GM21786 (cell line): Measurements from ENCODE around the gene FOLR3.
"Not testable (repeated sequence)": the region's sequence is repeated elsewhere in the genome, so short reads cannot be mapped to it uniquely, and the experiment has no call there.

Experiments used
- ATAC-seq: cut with Tn5 transposase; IDR thresholded peaks from one replicate; pipeline ENCODE4 v1.9.1; 2021; ENCODE audit not compliant: unreplicated experiment

Gene FOLR3

DNA sequence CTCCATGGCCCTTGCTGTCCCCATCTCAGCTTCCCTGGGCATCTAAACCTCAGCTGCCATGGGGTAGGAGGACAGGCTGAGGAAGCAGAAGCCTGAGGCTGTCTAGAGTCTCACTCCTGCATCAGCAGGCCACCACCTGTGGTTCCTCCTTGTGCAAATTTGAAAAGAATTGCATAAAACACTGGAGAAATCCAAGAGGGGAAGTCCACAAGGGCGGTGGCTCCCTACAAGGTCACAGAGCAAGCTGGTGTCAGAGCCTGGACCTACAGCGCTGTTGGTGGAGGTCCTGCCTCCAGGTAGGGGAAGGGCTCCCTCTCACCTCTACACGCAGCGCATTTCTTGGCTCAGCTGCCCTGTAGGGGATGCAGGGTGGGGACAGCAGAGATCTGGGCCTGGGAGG is at the start of gene FOLR3:
FOLR3 (plus strand) TSS at position 253 of the 400 bp plus-strand sequence. CDS start 228 bp downstream, outside the sequence.
- not testable (repeated sequence) for ATAC-seq

DNA sequence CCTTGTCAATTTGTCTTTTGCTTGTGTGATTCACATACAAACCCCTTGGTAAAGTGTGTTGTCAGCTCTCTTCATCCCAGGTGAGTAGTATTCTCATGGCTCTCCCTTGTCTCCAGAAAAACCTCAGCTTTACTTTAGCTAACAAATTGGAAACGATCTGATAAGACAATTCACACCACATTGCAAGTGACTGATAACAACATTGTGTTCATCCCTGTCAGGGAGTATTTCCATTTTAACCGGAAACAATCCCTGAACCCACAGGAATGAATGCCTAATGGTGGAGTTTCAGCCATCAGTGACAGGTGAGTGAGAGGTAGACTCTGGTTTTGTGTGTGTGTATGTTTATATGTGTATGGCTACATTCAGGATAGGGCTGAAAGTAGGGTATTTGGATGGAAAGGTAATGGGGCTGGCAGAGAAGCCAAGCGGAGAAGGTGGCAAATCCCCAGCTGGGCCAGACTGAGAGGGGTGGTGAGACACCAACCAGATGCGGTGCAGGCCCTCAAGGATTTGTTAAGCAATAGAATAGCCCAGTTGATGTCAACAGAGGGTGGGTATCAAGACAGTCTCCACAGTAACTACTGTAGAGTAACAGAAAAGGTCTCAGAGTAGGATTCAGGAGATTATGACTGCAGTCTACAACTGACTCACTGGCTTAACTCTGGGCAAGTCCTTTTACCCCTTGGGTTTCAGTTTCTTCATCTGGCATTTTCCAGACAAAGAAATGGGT is 47.3 kb upstream of the FOLR3 start:
- ATAC-seq: no peak

DNA sequence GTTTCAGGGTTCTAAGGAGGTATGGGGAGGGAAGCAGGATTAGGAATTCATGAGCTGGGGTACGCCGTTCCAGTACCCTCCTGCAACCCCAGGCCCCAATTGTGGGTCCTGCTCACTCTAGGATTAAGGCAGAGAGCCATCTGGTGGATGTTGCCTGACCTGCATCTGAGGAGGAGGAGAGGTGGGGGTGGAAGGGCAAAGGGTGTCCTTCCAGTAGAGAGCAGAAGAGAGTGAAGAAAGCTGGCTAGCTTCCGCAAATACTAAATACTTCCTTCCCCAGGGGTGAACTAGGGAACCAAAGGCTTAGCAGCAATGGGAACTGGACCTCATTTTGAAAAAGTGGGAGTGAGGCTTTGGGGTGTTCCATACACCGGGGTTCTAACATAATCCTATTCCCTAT is 44.2 kb upstream of the FOLR3 start:
- peak; percentile 53 for ATAC-seq

DNA sequence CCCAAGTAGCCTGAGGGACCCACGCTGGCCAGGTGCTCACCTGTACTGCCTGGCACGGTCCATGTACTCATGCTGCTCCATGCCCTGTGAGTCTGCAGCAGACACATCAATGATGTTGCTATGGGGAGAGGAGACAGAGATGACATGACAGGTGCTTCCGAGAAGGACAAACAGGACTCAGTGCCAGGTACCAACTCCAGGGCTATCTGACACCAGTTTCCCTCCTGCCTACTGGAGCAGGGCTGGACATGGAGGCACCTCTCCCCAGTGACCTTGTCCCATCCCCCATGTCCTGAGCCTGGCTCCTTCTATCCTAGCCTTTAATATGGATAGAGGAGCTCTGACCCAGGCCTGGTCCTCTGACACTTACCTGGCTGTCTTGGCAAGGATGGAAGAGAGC is 36.8 kb upstream of the FOLR3 start:
- no peak for ATAC-seq

DNA sequence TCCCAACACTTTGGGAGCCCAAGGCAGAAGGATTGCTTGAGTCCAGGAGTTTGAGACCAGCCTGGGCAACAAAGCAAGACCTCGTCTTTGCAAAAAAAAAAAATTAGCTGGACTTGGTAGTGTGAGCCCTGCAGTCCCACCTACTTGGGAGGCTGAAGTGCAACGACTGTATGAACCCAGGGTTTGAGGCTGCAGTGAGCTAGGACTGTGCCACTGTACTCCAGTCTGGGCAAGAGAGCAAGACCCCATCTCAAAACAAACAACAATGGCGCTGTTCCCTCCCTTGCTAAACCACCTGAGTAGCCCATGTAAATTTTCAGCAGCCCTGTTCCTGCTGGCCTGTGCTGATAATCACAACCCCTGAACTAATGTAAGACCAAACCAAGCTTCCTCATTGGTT is 35.5 kb upstream of the FOLR3 start:
- no peak for ATAC-seq

DNA sequence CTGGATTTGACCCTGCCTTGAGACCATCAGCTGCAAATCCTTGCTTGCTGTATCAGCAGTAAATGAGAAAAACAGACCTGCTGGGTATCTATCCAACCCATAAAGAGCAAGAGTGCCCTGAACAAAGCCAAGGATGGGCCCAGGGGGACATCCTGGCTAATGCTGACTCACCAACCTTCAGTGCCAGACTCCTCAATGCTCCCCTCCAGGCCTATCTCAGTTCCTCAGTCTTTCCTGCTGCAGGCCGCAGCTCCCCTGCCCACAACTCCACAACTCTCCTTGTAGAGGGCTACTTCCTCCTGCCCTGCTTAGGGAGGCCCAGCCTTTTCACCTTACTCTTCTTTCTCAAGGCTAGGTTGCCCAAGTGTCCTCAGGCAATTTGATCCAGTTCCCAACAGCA is 35.1 kb upstream of the FOLR3 start:
- no peak for ATAC-seq

DNA sequence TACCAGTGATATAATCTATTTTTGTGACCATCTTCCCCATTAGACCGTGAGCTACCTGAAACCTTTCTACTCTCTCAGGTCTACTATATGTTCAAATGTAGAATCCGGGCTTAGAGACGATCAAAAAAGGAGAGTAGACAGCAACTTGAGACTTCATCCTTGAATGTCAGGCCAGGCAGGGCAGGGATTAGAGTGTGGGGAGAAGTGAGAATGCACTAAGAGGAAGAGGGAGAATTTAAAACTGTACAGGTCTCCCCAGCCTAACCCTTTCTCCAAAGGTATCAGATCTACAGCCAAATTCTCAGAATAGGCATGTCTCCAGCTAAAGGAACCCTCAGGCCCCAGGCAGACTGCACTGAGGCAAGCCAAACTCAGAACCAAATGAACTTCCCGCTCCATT is 33.4 kb upstream of the FOLR3 start:
- ATAC-seq: no peak

DNA sequence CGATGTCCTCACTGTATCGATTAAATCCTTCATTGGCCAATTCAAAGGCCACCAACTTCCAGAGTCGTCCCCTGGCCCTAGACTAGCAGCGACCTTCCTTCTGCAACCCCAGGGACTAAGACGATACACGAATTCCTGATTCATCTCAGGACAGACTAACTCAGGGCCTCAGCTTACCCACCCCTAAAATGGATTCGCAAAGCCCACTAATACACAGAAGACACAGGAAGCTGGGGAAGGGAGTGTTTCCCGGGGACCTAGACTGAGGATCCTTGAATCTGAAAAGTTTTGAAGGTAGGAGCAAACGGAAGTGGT is 32.9 kb upstream of the FOLR3 start:
- no peak for ATAC-seq

DNA sequence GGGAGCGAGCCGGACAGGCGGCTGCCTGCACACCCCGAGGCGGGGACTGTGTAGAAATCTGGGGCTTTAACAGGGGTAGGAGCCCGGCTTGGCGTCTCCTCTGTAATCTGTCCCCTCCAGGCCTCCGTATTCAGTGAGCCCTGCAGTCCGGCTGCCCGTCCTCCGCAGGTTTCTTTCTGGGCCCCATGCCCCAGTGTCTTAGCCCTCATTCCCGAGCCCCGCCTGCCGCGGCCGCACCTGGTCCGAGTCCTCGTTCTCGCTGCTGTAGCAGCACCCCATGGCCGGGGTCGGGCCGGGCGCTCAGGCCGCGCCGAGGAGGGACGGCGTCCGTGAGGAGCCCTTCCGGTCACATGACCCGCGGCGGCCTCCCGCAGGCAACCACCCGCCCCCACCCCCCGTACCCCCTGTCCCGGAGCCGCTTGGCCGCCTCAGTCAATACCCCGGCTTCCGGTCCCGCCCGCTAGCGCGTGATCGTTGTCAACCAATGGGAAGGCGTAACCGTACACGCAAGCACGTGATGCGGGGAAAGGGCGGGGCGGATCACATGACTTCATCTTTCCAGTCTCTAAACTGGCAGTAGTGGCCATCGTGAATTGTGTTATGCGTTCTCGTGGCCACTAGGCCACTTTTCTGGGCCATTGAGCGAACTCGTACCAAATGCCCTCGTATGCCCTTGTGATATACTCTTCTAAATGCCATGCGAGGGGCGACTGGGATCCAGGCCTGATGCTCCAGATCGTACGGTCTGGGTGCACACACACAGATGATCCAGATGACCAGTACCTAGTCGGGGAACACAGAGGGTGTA is 32.4 kb upstream of the FOLR3 start, which contains the start of gene LAMTOR1:
LAMTOR1 (minus strand) TSS at position 352 of the 808 bp plus-strand sequence; CDS start at position 279, 73 bp downstream.
- peak; percentile 87 for ATAC-seq

DNA sequence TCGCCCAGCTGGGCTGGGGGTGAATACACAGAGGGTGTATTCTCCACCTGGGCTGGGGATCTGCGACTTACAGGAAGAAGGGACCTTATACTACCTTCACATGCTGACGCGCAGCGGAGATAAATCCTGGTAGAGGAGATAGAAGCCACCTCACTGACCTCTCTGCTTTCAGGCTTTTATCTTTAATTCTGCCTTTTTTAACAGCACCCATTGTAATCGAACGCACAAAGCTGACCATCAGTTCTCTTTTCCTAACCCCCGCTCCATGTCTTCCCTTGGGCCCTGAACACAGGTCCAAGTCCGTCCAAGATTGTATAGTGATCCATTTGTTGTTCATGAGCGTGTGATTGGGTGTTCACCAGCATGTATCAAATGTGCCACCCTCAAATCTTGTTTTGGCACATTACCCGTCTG is 31.8 kb upstream of the FOLR3 start:
- ATAC-seq: no peak

DNA sequence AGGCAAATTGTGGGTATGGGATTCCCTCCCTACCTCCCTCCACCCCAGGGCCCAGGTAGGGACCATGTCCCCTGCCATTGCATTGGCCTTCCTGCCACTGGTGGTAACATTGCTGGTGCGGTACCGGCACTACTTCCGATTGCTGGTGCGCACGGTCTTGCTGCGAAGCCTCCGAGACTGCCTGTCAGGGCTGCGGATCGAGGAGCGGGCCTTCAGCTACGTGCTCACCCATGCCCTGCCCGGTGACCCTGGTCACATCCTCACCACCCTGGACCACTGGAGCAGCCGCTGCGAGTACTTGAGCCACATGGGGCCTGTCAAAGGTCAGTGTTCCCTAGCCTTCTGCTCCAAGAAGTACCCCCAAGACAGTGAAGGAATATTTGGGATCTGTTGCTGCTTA is 29.6 kb upstream of the FOLR3 start, which contains the start of gene TOMT:
TOMT (plus strand) TSS at position 37 of the 400 bp plus-strand sequence; CDS start at position 65, 28 bp downstream.
- ATAC-seq: no peak

DNA sequence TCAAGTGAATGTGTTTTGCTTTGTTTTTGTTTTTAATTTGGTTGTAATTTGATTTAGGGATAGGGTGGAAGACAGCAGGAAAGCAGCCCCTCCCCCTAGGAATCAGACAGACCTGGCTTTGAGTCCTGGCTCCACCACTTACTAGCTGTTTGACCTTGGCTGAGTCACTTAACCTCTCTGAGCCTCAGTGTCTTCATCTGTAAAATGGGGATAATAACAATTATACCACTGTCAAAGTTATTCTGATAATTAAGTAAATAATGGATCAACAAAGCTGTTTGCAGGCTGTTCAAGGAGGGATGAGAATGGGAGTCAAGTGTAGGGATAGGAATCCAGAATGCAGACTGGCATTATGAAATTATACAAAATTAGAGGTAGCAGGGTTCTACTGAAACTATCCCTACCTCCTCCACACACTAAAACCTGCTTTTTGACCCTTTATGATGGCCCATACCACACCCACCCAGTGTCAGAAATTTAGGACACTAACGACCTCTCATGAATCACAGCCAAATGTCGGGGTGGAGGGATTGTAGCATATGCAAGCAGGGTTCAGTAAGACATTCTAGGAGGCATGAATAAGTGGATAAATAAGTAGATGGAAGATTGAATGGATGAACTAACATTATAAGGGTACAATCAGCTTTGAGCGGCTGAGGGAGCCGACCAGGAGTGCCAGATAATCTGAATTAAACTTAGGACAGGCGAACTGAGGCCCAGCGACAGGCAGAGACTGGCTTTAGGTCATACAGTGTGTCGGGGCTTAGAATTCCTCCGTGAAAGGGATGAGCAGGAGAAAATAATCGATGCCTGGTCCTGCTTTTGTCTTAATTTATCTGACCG is 24.0 kb upstream of the FOLR3 start:
- peak; percentile 1 for ATAC-seq

DNA sequence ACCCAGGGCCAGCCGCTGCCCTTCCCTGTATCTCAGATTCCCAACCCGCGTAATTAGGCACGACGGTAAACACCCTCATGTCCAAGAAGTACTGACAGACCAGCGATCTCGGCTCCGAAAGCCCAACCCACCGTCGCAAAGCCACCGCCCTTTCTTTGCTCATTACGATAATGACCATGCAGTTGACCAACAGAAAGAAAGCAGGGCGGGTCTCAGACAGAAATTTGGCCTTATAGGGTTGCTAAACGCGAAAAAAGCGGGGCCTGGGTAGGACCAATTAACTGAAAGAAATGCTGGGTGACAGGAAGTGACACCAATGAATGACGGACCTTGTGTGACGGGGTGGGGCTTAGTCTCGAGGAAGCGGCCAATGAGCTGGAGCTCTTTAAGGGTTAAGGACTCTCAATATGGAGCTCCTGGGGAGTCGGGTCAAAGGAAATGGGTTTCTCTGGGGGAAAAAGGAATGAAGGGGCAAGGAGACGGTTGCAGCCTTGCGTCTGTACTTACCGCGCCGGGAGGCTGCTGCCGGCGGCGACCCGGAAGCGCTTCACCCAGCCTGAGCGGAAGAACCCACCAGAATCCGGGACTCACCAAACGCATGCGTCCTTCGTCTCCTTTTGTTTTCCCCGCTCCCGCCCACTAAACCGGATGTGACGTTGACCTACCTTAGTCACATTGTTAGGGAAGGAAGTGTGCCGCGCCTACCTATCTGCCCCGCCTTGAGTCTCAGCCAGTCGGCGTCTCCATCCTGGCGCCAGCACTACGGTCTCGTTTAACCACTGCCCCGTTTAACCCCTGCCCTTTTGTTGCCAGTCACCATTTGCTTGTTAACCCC is 23.2 kb upstream of the FOLR3 start, which contains the start of gene ANAPC15:
ANAPC15 (minus strand) TSS at position 553 of the 835 bp plus-strand sequence. CDS start 1,419 bp downstream, outside the sequence.
- ATAC-seq: peak; percentile 89

DNA sequence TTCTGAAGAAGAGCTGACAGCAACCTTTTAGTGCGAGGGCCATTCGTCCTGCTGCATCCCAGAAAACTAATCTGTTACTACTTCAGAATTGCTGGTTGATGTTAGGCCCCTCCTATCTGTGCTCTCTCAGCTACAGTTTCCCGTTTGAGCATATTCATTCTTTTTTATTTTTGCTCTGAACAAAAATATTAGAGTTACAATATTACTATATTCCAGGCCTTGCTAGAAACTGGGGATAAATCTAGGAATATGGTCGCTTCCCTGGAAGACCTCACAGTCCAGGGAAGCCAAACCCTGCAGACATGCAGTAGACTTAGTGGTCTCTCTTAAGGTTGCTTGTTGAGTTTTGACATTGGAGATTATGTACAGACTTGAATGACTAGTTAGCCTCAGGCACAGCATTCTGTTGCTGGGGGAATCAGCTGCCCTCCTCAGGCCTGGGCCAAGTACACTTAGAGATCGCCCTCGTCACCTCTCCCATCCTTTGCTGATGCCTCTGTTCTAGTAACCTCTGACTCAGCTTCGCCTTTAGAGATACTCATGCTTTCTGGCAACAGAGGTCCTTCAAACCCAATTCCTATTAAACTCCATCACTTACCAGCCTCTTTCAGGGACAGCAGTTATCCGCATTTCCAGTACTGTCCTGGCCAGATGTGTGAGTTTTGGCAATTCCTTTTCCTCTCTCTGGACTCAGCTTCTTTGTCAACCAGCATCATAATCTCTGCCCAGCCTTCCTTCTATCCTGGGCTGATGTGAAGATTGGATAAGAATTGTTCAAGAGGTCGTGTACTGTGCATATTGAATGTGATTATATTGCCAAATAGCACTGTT is 22.3 kb upstream of the FOLR3 start:
- ATAC-seq: no peak

DNA sequence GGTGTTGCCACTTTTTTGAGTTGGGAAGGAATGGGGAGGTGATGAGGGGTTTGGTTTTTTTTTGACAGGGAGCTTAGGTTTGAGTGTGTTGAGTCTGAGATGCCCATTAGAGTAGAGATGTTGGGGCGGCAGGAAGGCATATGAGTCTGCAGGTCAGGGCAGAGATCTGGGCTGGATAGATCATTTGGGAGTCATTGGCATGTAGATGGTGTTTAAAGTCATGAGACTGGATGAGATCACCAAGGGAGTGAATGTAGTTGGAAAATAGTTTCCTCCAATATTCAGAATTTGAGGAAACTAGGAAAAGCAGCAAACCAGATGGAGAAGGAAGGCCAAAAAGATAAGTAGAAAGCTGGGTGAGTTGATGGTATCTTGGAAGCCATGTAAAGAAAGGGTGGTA is 21.0 kb upstream of the FOLR3 start:
- no peak for ATAC-seq

DNA sequence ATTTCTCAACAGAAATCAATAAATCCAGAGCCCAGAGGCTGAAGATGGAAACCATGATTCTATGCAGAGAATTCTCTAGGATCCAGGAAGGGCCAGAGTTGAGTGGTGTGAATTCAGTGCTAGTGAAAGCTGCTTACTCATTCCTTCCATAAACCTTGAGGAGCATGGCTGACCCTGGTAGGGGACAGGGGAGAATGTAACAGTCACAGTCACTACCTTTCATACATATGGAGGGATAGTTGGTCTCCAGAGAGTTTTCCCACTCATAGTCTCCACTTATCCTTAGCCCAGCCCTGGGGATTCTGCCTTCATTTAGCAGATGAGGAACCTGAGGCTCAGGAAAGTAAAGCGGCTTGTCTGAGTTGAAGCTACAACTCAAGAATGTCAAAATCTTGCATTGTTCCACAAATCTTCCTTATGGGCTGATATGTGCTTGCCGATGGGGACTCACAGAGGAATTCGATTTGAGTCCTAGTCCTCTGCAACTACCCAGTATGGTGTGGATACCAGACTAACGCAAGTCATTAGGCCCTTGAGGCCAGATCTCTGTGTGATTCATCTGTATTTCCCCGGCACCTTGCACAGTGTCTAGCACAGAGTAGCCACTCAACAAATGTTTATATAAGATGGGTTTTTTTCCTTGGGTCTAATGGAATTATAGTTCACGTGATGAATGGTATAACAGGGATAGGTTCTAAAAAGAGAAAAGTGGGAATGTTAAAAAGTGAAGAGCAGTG is 19.3 kb upstream of the FOLR3 start:
- ATAC-seq: no peak

DNA sequence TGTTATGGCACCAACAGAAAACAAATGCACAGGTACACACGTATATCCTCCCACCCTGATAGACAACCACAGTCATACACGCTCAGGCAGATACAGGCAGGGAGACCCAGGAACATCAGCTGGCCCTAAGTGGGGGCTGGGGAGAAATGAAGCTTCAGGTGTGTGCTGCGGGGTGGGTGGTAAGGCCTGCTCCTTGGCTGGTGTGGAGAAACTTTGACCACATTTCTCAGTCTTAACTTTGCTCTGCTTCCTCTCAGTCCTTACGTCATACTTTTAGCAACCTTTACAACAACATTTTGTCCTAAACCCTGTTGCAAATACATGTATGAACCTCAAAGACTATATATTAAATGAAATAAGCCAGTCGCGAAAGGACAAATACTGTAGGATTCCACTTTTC is 16.3 kb upstream of the FOLR3 start:
- no peak for ATAC-seq

DNA sequence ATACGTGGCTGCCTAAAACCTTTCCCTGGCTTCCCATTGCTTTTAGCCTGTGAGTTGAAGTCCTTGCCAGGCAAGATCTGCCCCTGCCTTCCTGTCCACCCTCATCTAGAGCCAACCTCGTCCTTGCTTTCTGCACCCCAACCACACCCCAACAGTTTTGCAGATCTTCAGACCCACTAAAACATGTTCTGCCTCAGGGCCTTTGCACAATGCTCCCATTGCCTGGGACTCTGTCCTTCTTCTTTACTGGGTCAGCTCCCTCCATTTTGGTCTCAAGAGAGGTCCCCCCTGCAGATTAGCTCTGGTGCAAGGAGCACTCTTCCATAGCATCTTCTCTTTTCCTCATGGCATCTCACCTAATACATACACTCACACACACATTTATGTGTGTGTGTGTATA is 14.6 kb upstream of the FOLR3 start:
- no peak for ATAC-seq

DNA sequence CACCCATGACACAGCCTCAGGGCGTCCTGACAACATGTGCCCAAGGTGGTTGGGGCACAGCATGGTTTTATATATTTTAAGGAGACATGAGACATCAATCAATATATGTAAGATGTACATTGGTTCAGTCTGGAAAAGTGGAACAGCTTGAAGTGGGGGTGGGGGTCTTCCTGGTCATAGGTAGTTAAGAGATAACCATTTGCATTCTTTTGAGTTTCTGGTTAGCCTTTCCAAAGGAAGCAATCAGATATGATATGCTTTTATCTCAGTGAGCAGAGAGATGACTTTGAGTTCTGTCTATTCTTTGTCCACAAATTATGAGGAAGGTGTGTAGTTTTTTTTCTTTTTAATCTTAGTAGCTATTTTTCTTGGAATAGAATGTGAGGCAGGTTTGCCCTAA is 12.9 kb upstream of the FOLR3 start:
- no peak for ATAC-seq
